Spleen (tissue), 11 donors: ENCODE measurements around the gene FAM83B. TPM values are rescaled to one million over a fixed set of nuclear protein-coding genes. Genes with fewer than 3 reads are reported as not detected.

Source experiments
- DNase-seq: peaks from one replicate; pipeline ENCODE4 v3.0.0-alpha.2; 2020
- H3K27ac ChIP-seq, 8 donors: fragments of 200-600 bp; sonication (generic) in 7 of 8; 1 replicate in 4 of 8; 2 replicates in 4 of 8; pipeline versions ENCODE4 v1.5.0 to v1.8.0; 2016 to 2021; ENCODE audit warnings: inconsistent platforms in 4 of 8, mild to moderate bottlenecking in 4 of 8, moderate library complexity in 1 of 8
- H3K27me3 ChIP-seq, 7 donors: fragments of 200-600 bp; sonication (generic) in 6 of 7; replicated peaks in 1 of 7; 1 replicate in 4 of 7; 2 replicates in 3 of 7; pipeline versions ENCODE4 v1.5.0 to v1.8.0; 2016 to 2021; ENCODE audit warnings: inconsistent platforms in 3 of 7, mild to moderate bottlenecking in 1 of 7
- H3K36me3 ChIP-seq, 6 donors: fragments of 200-600 bp; sonication (generic) in 5 of 6; 1 replicate in 4 of 6; 2 replicates in 2 of 6; pipeline versions ENCODE4 v1.5.0 to v1.8.0; 2016 to 2021; ENCODE audit warnings: inconsistent platforms in 2 of 6
- H3K4me1 ChIP-seq, 6 donors: fragments of 200-600 bp; sonication (generic) in 5 of 6; 1 replicate in 3 of 6; 2 replicates in 3 of 6; pipeline versions ENCODE4 v1.5.0 to v1.8.0; 2016 to 2021; ENCODE audit warnings: inconsistent platforms in 3 of 6
- H3K4me3 ChIP-seq, 8 donors: fragments of 200-600 bp; sonication (generic) in 7 of 8; 1 replicate in 4 of 8; 2 replicates in 4 of 8; pipeline versions ENCODE4 v1.5.0 to v1.8.0; 2016 to 2021; ENCODE audit warnings: inconsistent platforms in 4 of 8, mild to moderate bottlenecking in 4 of 8, moderate library complexity in 2 of 8
- H3K9me3 ChIP-seq, 8 donors: fragments of 200-600 bp; sonication (generic) in 7 of 8; 1 replicate in 4 of 8; 2 replicates in 4 of 8; pipeline versions ENCODE4 v1.5.0 to v1.8.0; 2016 to 2021; ENCODE audit warnings: inconsistent platforms in 4 of 8
- POLR2A ChIP-seq, 3 donors: fragments of 450-650 bp; IDR thresholded peaks; one replicate each; pipeline ENCODE4 v1.5.1; 2017; ENCODE audit warnings: antibody characterized with exemption in 3 of 3, mild to moderate bottlenecking in 1 of 3
- POLR2AphosphoS5 ChIP-seq, 3 donors: sonication (generic); formaldehyde crosslinking; IDR thresholded peaks; one replicate each; pipeline ENCODE4 v1.5.1; 2017; ENCODE audit warnings: antibody characterized with exemption in 3 of 3
- WGBS, 5 donors: extraction: QIAGEN DNeasy Blood & Tissue Kit in 3 of 5; methylation state at CpG; one replicate each; pipeline versions ENCODE4 v1.1.5 to v1.1.7; 2013 to 2018; 5-methylcytosine and 5-hydroxymethylcytosine counted together
- intact Hi-C: fragments of 100-400 bp; cut with DNase I; formaldehyde crosslinking; loops from one replicate; pipeline ENCODE4 v1.15.0; 2023; ENCODE audit warnings: low total_unique reads
- polyA plus RNA-seq, 3 donors: library from polyadenylated mRNA; stranded (reverse); fragments of 200-250 nt; gene quantifications; one replicate each; pipeline ENCODE4 v1.2.1, GENCODE V29; 2013
- total RNA-seq, 7 donors: library from RNA; depleted of rRNA in 3 of 7; stranded (reverse); fragments of >200 nt in 3 of 7; fragmentation: NEBNext Ultra II Directional in 4 of 7; extraction: Animal tissue kit (Norgen Biotek cat#: 25700) in 4 of 7; gene quantifications; one replicate each; pipeline versions ENCODE4 v1.1.0 to v1.2.1, GENCODE V29; 2016 to 2021
- TF ChIP-seq, protein P1 (sequence below), 11 experiments: fragments of 200-600 bp in 7 of 11; fragments of 450-650 bp in 4 of 11; sonication (generic) in 4 of 11; IDR thresholded peaks in 8 of 11; conservative IDR thresholded peaks in 3 of 11; 1 replicate in 7 of 11; 2 replicates in 4 of 11; pipeline versions ENCODE4 v1.4.0 to v1.8.0; 2016 to 2021; ENCODE audit warnings: antibody characterized with exemption in 11 of 11, inconsistent platforms in 4 of 11, mild to moderate bottlenecking in 1 of 11
- donor health status: healthy with polysubstance abuse.
- donor health status: DM: no; HTN: no; CAD: no; lungs with moderate emphysema.
- donor health status: DM: no; HTN: no; CAD: no.
- donor health status: Bipolar disorder and iron deficiency.
- donor health status: healthy.
- donor health status: DM: no; HTN: no; CAD: no.
- donor health status: DM: yes; HTN: yes; CAD: no.

Gene FAM83B
- total and polyA plus RNA-seq, 10 donors = not detected

GRCh38 chr6:54990001-54990400, 143.4 kb downstream of the FAM83B start:
- Histone ChIP-seq H3K4me1 (no peaks in the 10 kb centered on the region), H3K36me3 (no peaks in the 10 kb centered on the region), H3K4me3 (no peak overlapping the region), H3K9me3 (peaks cover 0 to 53% (median 37%) of the 10 kb centered on the region in 8 donors), H3K27me3 (no peaks in the 10 kb centered on the region), H3K27ac (no peak overlapping the region)
- DNase-seq = no peak
- TF ChIP-seq, protein P1, sequence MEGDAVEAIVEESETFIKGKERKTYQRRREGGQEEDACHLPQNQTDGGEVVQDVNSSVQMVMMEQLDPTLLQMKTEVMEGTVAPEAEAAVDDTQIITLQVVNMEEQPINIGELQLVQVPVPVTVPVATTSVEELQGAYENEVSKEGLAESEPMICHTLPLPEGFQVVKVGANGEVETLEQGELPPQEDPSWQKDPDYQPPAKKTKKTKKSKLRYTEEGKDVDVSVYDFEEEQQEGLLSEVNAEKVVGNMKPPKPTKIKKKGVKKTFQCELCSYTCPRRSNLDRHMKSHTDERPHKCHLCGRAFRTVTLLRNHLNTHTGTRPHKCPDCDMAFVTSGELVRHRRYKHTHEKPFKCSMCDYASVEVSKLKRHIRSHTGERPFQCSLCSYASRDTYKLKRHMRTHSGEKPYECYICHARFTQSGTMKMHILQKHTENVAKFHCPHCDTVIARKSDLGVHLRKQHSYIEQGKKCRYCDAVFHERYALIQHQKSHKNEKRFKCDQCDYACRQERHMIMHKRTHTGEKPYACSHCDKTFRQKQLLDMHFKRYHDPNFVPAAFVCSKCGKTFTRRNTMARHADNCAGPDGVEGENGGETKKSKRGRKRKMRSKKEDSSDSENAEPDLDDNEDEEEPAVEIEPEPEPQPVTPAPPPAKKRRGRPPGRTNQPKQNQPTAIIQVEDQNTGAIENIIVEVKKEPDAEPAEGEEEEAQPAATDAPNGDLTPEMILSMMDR (IDR thresholded peaks at IDR 0.05 in 8 of 11, conservative IDR thresholded peaks at IDR 0.05 in 3 of 11) = no peak
- TF ChIP-seq POLR2A (IDR thresholded peaks at IDR 0.05) (no peak), POLR2AphosphoS5 (IDR thresholded peaks at IDR 0.05) (no peak)
- WGBS, 5 donors = 8 to 16% (median 10%) methylated on average over 3 of the region's 3 CpGs
- intact Hi-C loops = no loop called here
